B cell (primary cell): ENCODE measurements around the gene MRPS27.

Experiments used
- CTCF ChIP-seq: fragments of 200-600 bp; IDR thresholded peaks from one replicate; pipeline ENCODE4 v1.8.0; 2022; ENCODE audit warnings: antibody characterized with exemption, mild to moderate bottlenecking
- EZH2 ChIP-seq: IDR thresholded peaks from 2 replicates; pipeline ENCODE4 v1.6.1; 2012; ENCODE audit warnings: borderline replicate concordance, low read depth, mild to moderate bottlenecking, moderate library complexity, low read length; ENCODE audit not compliant: insufficient read depth, poor library complexity, severe bottlenecking

- no peak for TF ChIP-seq CTCF
- TF ChIP-seq EZH2 = no peak
Observed at GRCh38 chr5:72231991-72232703, 87.9 kb downstream of the MRPS27 start.
